GM12872 (cell line): ENCODE data around the gene VMAC.

Source experiments
- CTCF ChIP-seq: IDR thresholded peaks from 3 replicates; pipeline ENCODE4 v1.5.1; 2011; ENCODE audit warnings: low read depth, mild to moderate bottlenecking, low read length, moderate library complexity; ENCODE audit not compliant: insufficient read depth

The VMAC gene

DNA sequence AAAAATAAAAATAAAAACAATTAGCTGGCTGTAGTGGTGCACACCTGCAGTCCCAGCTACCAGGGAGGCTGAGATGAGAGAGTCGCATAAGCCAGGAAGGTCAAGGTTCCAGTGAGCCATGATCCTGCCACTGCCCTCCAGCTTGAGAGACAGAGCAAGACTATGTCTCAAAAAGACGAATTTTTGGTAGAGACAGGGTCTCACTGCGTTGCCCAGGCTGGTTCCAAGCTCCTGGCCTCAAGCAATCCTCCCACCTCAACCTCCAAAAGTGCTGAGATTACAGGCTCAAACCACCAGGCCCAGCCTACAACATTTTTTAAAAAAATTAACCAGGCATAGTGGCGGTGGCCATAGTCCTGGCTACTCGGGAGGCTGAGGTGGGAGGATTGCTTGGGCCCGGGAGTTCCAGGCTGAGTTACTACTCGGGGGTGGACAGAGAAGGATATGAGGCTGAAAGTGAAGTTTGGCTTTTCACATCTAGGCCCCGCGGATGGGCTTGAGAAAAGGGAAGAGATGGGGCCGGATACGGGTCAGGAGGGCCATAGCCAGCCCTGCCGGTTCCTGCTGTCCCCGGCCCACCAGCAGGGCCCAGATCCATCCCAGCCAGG lies 11.3 kb upstream of the VMAC start:
- no peak for TF ChIP-seq CTCF

- TF ChIP-seq CTCF = no peak
These were observed 10.6 kb upstream of the VMAC start for GRCh38 chr19:5893907-5894703.

GRCh38 chr19:5894704-5895349 lies 9.8 kb upstream of the VMAC start:
- no peak for TF ChIP-seq CTCF

DNA sequence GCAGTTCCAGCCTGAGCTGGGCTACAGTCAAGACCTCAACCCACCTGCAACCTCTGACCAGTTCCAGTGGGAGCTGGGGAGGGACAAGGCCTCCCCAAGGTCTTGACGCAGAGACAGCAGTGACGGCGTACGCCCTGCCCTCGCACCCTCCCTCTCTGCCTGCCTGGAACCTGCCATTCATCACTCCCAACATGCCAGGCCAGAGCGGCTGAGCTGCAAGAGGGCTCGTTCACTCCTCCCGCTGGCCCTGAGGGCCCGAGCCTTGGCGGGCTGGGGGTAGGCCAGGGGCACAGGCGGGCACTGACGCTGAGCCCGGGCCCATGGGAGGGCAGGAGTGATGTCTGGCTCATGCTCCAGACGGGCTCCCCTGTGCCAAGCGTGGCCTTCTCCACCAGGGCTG lies 9.3 kb upstream of the VMAC start:
- TF ChIP-seq CTCF = no peak

GRCh38 chr19:5895890-5896289 lies 8.8 kb upstream of the VMAC start:
- TF ChIP-seq CTCF = no peak

DNA sequence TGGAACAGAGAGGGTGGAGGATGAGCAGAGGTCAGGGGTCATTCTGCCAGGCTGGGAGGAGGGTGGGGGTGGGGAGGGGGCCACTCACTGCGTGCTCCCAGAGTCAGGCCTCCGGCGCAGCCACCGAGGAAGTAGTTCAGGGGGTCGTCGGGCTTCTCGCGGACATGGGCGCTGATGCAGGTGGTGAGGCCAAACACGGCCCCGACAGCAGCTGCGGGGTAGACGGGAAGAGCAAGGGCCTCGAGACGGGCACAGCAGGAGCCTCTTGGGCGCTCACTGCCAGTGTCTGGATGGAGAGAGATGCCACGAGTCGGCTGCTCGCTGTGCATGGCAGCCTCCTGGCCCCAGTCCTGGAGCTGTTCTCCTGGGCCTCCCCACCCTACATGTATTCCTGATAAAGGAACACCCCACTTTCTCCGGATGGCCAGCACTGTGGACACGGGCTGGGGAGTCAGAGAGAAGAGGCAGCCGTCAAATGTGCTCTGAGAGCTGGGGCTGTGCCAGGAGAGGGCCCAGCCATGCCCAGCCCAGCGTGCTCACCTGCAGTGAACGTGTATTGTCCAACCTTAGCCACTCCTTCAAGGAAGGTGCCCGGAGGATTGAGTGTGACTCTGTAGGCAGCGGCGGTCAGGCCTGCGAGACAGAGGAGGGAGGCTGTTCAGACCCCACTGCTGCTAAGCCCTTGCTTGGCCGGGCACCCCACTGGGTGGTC lies 8.2 kb upstream of the VMAC start:
- TF ChIP-seq CTCF = no peak
